ENCODE data around the gene KLHL3. TPM values are rescaled to one million over a fixed set of nuclear protein-coding genes. Genes with fewer than 3 reads are reported as not detected.
"Not testable (repeated sequence)": the region's sequence is repeated elsewhere in the genome, so short reads cannot be mapped to it uniquely, and the experiment has no call there.

KLHL3 gene
- total RNA-seq, 2 donors from 2014 or later, result 8.3 to 9.7 TPM

- ATAC-seq (replicated peaks in 1 of 2) (no peak), DNase-seq (no peak)
- H3K4me3 Mint-ChIP-seq, result no peak overlapping the region
- no peaks in the 10 kb centered on the region for H3K27me3 Mint-ChIP-seq (ENCODE audit: low read depth)
- no peak overlapping the region for H3K27ac Mint-ChIP-seq
- no peaks in the 10 kb centered on the region for H3K9me3 Mint-ChIP-seq
- no peaks in the 10 kb centered on the region for H3K36me3 Mint-ChIP-seq (ENCODE audit: insufficient read depth in 2 of 2)
- no peaks in the 10 kb centered on the region for H3K4me1 Mint-ChIP-seq (ENCODE audit: low read depth)
Observed at GRCh38 chr5:137646761-137647160, 89.1 kb downstream of the KLHL3 start.

GRCh38 chr5:137643081-137643480 is 92.8 kb downstream of the KLHL3 start:
- H3K9me3 Mint-ChIP-seq; DNase-seq; H3K36me3 Mint-ChIP-seq (ENCODE audit: insufficient read depth in 2 of 2); ATAC-seq (replicated peaks in 1 of 2); H3K27ac Mint-ChIP-seq; H3K4me1 Mint-ChIP-seq (ENCODE audit: low read depth); H3K4me3 Mint-ChIP-seq; H3K27me3 Mint-ChIP-seq (ENCODE audit: low read depth): not testable (repeated sequence)

- no peaks in the 10 kb centered on the region for H3K9me3 Mint-ChIP-seq
- ATAC-seq (replicated peaks in 1 of 2), result no peak
- H3K27me3 Mint-ChIP-seq (ENCODE audit: low read depth), result no peaks in the 10 kb centered on the region
- no peak for DNase-seq
- H3K4me1 Mint-ChIP-seq (ENCODE audit: low read depth), result no peaks in the 10 kb centered on the region
- H3K27ac Mint-ChIP-seq, result no peak overlapping the region
- no peak overlapping the region for H3K4me3 Mint-ChIP-seq
- H3K36me3 Mint-ChIP-seq (ENCODE audit: insufficient read depth in 2 of 2), result peaks cover 0 to 2% of the 10 kb centered on the region in 2 donors
Observed at GRCh38 chr5:137642091-137642490, 93.8 kb downstream of the KLHL3 start.

GRCh38 chr5:137641148-137641547 is 94.7 kb downstream of the KLHL3 start:
- Mint-ChIP-seq H3K27ac (no peak overlapping the region), H3K4me3 (no peak overlapping the region), H3K4me1 (ENCODE audit: low read depth) (no peaks in the 10 kb centered on the region), H3K27me3 (ENCODE audit: low read depth) (no peaks in the 10 kb centered on the region), H3K9me3 (no peaks in the 10 kb centered on the region), H3K36me3 (ENCODE audit: insufficient read depth in 2 of 2) (peaks cover 0 to 2% of the 10 kb centered on the region in 2 donors)
- DNase-seq (no peak), ATAC-seq (replicated peaks in 1 of 2) (no peak)

GRCh38 chr5:137639645-137640044 is 96.2 kb downstream of the KLHL3 start:
- Mint-ChIP-seq H3K36me3 (ENCODE audit: insufficient read depth in 2 of 2) (peaks cover 0 to 2% of the 10 kb centered on the region in 2 donors), H3K4me1 (ENCODE audit: low read depth) (no peaks in the 10 kb centered on the region), H3K9me3 (no peaks in the 10 kb centered on the region), H3K27me3 (ENCODE audit: low read depth) (no peaks in the 10 kb centered on the region), H3K4me3 (no peak overlapping the region), H3K27ac (no peak overlapping the region)
- no peak for ATAC-seq (replicated peaks in 1 of 2)
- no peak for DNase-seq

GRCh38 chr5:137638841-137639240 is 97.0 kb downstream of the KLHL3 start:
- no peak overlapping the region for H3K4me3 Mint-ChIP-seq
- H3K27ac Mint-ChIP-seq, result no peak overlapping the region
- H3K36me3 Mint-ChIP-seq (ENCODE audit: insufficient read depth in 2 of 2), result peaks cover 0 to 2% of the 10 kb centered on the region in 2 donors
- DNase-seq, result no peak
- no peaks in the 10 kb centered on the region for H3K9me3 Mint-ChIP-seq
- no peak for ATAC-seq (replicated peaks in 1 of 2)
- no peaks in the 10 kb centered on the region for H3K27me3 Mint-ChIP-seq (ENCODE audit: low read depth)
- H3K4me1 Mint-ChIP-seq (ENCODE audit: low read depth), result no peaks in the 10 kb centered on the region

GRCh38 chr5:137636830-137637714 is 98.8 kb downstream of the KLHL3 start:
- H3K9me3 Mint-ChIP-seq, result no peaks in the 10 kb centered on the region
- no peak overlapping the region for H3K4me3 Mint-ChIP-seq
- ATAC-seq (replicated peaks in 1 of 2), result no peak
- no peaks in the 10 kb centered on the region for H3K27me3 Mint-ChIP-seq (ENCODE audit: low read depth)
- DNase-seq, result no peak
- H3K4me1 Mint-ChIP-seq (ENCODE audit: low read depth), result peaks cover 5% of the 10 kb centered on the region
- peaks cover 2 to 3% of the 10 kb centered on the region in 2 donors for H3K36me3 Mint-ChIP-seq (ENCODE audit: insufficient read depth in 2 of 2)
- no peak overlapping the region for H3K27ac Mint-ChIP-seq

- ATAC-seq (replicated peaks in 1 of 2) (no peak), DNase-seq (no peak)
- H3K27ac Mint-ChIP-seq, result no peak overlapping the region
- peaks cover 5% of the 10 kb centered on the region for H3K4me1 Mint-ChIP-seq (ENCODE audit: low read depth)
- no peaks in the 10 kb centered on the region for H3K9me3 Mint-ChIP-seq
- no peaks in the 10 kb centered on the region for H3K27me3 Mint-ChIP-seq (ENCODE audit: low read depth)
- no peak overlapping the region for H3K4me3 Mint-ChIP-seq
- peaks cover 2 to 3% of the 10 kb centered on the region in 2 donors for H3K36me3 Mint-ChIP-seq (ENCODE audit: insufficient read depth in 2 of 2)
Observed at GRCh38 chr5:137636099-137636498, 99.8 kb downstream of the KLHL3 start.

GRCh38 chr5:137635521-137635921 is 100.4 kb downstream of the KLHL3 start:
- H3K4me1 Mint-ChIP-seq (ENCODE audit: low read depth), result peaks cover 5% of the 10 kb centered on the region
- H3K27ac Mint-ChIP-seq, result no peak overlapping the region
- H3K27me3 Mint-ChIP-seq (ENCODE audit: low read depth), result no peaks in the 10 kb centered on the region
- ATAC-seq (replicated peaks in 1 of 2) (no peak), DNase-seq (no peak)
- H3K36me3 Mint-ChIP-seq (ENCODE audit: insufficient read depth in 2 of 2), result peaks cover 2 to 3% of the 10 kb centered on the region in 2 donors
- H3K4me3 Mint-ChIP-seq, result no peak overlapping the region
- no peaks in the 10 kb centered on the region for H3K9me3 Mint-ChIP-seq

- H3K27ac Mint-ChIP-seq, result no peak overlapping the region
- H3K9me3 Mint-ChIP-seq, result no peaks in the 10 kb centered on the region
- no peak overlapping the region for H3K4me3 Mint-ChIP-seq
- peaks cover under 1 to 3% of the 10 kb centered on the region in 2 donors for H3K36me3 Mint-ChIP-seq (ENCODE audit: insufficient read depth in 2 of 2)
- peaks cover 5% of the 10 kb centered on the region for H3K4me1 Mint-ChIP-seq (ENCODE audit: low read depth)
- H3K27me3 Mint-ChIP-seq (ENCODE audit: low read depth), result no peaks in the 10 kb centered on the region
- ATAC-seq (replicated peaks in 1 of 2), result no peak
- no peak for DNase-seq
Observed at GRCh38 chr5:137633896-137634295, 102.0 kb downstream of the KLHL3 start.

- Mint-ChIP-seq H3K9me3 (no peaks in the 10 kb centered on the region), H3K4me1 (ENCODE audit: low read depth) (peaks cover 5% of the 10 kb centered on the region), H3K27me3 (ENCODE audit: low read depth) (no peaks in the 10 kb centered on the region), H3K4me3 (no peak overlapping the region), H3K27ac (no peak overlapping the region), H3K36me3 (ENCODE audit: insufficient read depth in 2 of 2) (peaks cover 0 to 3% of the 10 kb centered on the region in 2 donors)
- DNase-seq (no peak), ATAC-seq (replicated peaks in 1 of 2) (no peak)
Observed at GRCh38 chr5:137632716-137633115, 103.2 kb downstream of the KLHL3 start.

- Mint-ChIP-seq H3K4me1 (ENCODE audit: low read depth) (peaks cover 5% of the 10 kb centered on the region), H3K4me3 (no peak overlapping the region), H3K9me3 (no peaks in the 10 kb centered on the region), H3K36me3 (ENCODE audit: insufficient read depth in 2 of 2) (peaks cover 0 to 3% of the 10 kb centered on the region in 2 donors), H3K27ac (no peak overlapping the region), H3K27me3 (ENCODE audit: low read depth) (no peaks in the 10 kb centered on the region)
- ATAC-seq (replicated peaks in 1 of 2) (no peak), DNase-seq (no peak)
Observed at GRCh38 chr5:137631453-137631852, 104.4 kb downstream of the KLHL3 start.

GRCh38 chr5:137630972-137631370 is 104.9 kb downstream of the KLHL3 start:
- Mint-ChIP-seq H3K27ac (no peak overlapping the region), H3K27me3 (ENCODE audit: low read depth) (no peaks in the 10 kb centered on the region), H3K9me3 (no peaks in the 10 kb centered on the region), H3K4me1 (ENCODE audit: low read depth) (peaks cover 5% of the 10 kb centered on the region), H3K4me3 (no peak overlapping the region), H3K36me3 (ENCODE audit: insufficient read depth in 2 of 2) (peaks cover 0 to 3% of the 10 kb centered on the region in 2 donors)
- DNase-seq (no peak), ATAC-seq (replicated peaks in 1 of 2) (no peak)
